ENCODE results near the gene AKR1E2.
A peak's percentile ranks its signal among the peaks of the same experiment; 100 is the strongest.

Gene AKR1E2

GRCh38 chr10:4825868-4826791 is at the start of gene AKR1E2:
AKR1E2 (plus strand) TSS chr10:4826207; CDS start chr10:4826325, 118 bp downstream.
- peak; percentile 87 for DNase-seq

- no peak for DNase-seq
These were observed 49.8 kb upstream of the AKR1E2 start for GRCh38 chr10:4776234-4776638.

- DNase-seq: no peak
These were observed 47.2 kb upstream of the AKR1E2 start for GRCh38 chr10:4778761-4779160.

- no peak for DNase-seq
These were observed 45.9 kb upstream of the AKR1E2 start for GRCh38 chr10:4780091-4780490.

- peak; percentile 66 for DNase-seq
These were observed 45.2 kb upstream of the AKR1E2 start for GRCh38 chr10:4780782-4781181.

- no peak for DNase-seq
These were observed 44.1 kb upstream of the AKR1E2 start for GRCh38 chr10:4781955-4782354.

GRCh38 chr10:4784667-4785333 is 41.2 kb upstream of the AKR1E2 start:
- no peak for DNase-seq

GRCh38 chr10:4786043-4786839 is 39.8 kb upstream of the AKR1E2 start:
- DNase-seq: no peak

GRCh38 chr10:4790045-4790444 is 36.0 kb upstream of the AKR1E2 start:
- no peak for DNase-seq

- DNase-seq: no peak
These were observed 35.1 kb upstream of the AKR1E2 start for GRCh38 chr10:4790922-4791321.

- no peak for DNase-seq
These were observed 33.6 kb upstream of the AKR1E2 start for GRCh38 chr10:4792381-4792780.

- no peak for DNase-seq
These were observed 24.6 kb upstream of the AKR1E2 start for GRCh38 chr10:4801405-4801804.

- DNase-seq: no peak
These were observed 23.1 kb upstream of the AKR1E2 start for GRCh38 chr10:4802711-4803487.

GRCh38 chr10:4803822-4804221 is 22.2 kb upstream of the AKR1E2 start:
- DNase-seq: no peak

GRCh38 chr10:4804465-4804864 is 21.5 kb upstream of the AKR1E2 start:
- DNase-seq: peak; percentile 38

GRCh38 chr10:4806534-4806933 is 19.5 kb upstream of the AKR1E2 start:
- DNase-seq: no peak

- DNase-seq: peak; percentile 93
These were observed 18.1 kb upstream of the AKR1E2 start for GRCh38 chr10:4807761-4808507.

- no peak for DNase-seq
These were observed 16.9 kb upstream of the AKR1E2 start for GRCh38 chr10:4809156-4809555.

GRCh38 chr10:4810092-4810491 is 15.9 kb upstream of the AKR1E2 start:
- DNase-seq: peak; percentile 20

GRCh38 chr10:4812046-4812445 is 14.0 kb upstream of the AKR1E2 start:
- no peak for DNase-seq

GRCh38 chr10:4813023-4813422 is 13.0 kb upstream of the AKR1E2 start:
- DNase-seq: peak; percentile 84

- no peak for DNase-seq
These were observed 12.5 kb upstream of the AKR1E2 start for GRCh38 chr10:4813496-4813895.

Measured in EL (cell line).